ENCODE data around the gene SMURF1.

The SMURF1 gene

DNA sequence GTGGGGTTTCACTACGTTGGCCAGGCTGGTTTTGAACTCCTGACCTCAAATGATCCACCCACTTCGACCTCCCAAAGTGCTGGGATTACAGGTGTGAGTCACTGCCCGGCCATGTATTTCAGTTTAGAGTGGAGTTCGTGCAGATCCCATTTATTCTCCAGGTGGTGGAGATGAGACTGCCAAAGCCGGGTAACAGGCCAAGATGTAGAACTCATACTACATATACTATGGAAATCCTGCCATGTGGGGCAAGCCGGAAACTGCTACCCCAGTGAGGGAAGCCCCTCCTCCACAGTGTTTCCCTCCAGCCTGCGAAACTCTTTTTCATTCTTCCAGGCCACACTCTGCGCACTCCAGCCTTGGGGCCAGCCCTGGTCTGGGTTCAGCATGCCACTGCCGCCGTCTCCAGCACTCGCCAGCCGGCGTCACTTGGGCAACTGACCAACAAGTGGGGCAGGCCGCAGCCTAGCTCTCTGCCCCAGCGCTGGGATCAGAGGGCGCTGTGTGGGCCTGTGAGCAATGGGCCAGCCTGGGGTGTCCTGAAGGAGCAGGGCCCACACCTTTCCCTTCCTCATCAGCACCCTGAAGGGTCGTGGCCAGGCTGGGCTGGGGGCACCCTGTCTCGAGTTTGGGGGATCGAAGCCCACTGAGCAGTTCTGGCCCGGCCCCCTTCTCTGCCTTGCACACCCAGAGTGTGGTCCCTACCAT, 143.6 kb downstream of the SMURF1 start:
- no peak overlapping the region for H3K4me3 ChIP-seq (replicated peaks; ENCODE audit: low read depth, low read length)
- TF ChIP-seq, protein P1, sequence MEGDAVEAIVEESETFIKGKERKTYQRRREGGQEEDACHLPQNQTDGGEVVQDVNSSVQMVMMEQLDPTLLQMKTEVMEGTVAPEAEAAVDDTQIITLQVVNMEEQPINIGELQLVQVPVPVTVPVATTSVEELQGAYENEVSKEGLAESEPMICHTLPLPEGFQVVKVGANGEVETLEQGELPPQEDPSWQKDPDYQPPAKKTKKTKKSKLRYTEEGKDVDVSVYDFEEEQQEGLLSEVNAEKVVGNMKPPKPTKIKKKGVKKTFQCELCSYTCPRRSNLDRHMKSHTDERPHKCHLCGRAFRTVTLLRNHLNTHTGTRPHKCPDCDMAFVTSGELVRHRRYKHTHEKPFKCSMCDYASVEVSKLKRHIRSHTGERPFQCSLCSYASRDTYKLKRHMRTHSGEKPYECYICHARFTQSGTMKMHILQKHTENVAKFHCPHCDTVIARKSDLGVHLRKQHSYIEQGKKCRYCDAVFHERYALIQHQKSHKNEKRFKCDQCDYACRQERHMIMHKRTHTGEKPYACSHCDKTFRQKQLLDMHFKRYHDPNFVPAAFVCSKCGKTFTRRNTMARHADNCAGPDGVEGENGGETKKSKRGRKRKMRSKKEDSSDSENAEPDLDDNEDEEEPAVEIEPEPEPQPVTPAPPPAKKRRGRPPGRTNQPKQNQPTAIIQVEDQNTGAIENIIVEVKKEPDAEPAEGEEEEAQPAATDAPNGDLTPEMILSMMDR (IDR thresholded peaks at IDR 0.05; ENCODE audit: low read depth, low read length, missing control alignments): no peak
- no peak for DNase-seq (ENCODE audit: extremely low read depth, low read depth)

DNA sequence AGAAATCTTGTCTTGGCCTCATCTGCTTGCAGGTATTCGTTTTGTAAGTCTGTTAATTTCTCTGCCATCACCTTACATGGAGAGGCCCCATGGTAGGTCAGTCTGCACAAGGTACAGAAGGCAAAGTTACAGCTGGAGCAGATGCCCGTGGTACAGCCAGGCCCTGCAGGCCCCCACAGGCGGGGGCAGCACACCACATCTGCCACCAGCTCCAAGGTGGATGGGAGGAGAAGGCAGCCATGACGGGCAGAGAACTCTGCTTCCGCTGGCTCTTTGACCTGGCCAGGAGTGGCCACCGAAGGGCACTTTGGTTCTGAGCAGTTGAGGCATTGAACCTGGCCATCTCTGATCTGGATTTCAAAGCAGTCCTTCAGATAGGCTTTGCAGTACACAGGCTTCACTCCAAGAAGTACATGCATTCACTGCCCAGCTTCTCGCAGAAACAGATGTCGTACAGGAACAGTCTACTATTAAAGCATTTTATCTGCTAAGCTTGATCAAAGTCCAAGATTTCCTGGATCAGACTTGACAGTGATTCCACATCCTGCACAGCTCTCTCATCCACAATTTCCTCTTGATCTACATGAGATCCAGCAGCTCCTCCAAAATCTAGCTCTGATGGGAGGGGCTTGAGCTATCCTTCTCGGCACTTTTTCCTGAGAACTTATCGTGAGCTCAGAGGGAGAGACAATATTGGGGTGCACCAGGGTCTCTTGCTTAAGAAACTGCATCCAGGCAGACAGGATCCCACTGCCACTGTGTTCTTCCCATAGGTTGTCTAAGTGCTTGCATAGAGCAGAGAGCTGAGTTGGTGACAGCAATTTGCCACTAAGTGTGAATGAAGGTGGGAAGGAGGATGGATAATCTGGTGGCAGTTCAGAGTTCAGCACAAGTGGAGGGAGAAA, 144.8 kb downstream of the SMURF1 start:
- TF ChIP-seq, protein P1 (IDR thresholded peaks at IDR 0.05; ENCODE audit: low read depth, low read length, missing control alignments): no peak
- no peak for DNase-seq (ENCODE audit: extremely low read depth, low read depth)
- H3K4me3 ChIP-seq (replicated peaks; ENCODE audit: low read depth, low read length): no peak overlapping the region

DNA sequence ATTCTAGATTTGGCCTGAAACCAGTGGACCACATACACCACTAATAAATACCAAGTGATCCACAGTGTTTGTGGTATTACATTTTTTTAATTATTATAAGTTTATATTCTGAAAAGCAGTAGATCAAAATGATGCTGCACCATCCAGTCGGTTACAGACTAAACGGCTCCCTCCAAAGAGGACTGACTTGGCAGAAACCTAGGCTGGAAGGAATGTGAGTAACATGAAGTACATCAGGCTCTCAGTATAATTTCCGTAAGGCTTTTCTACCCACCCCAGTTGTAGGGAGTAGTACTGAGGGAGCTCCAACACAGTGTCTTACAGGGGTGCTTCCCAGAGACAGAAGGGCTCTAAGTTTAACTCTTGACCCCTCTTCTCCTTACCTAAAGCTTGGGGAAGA, 146.1 kb downstream of the SMURF1 start:
- DNase-seq (ENCODE audit: extremely low read depth, low read depth): no peak
- TF ChIP-seq, protein P1 (IDR thresholded peaks at IDR 0.05; ENCODE audit: low read depth, low read length, missing control alignments): no peak

DNA sequence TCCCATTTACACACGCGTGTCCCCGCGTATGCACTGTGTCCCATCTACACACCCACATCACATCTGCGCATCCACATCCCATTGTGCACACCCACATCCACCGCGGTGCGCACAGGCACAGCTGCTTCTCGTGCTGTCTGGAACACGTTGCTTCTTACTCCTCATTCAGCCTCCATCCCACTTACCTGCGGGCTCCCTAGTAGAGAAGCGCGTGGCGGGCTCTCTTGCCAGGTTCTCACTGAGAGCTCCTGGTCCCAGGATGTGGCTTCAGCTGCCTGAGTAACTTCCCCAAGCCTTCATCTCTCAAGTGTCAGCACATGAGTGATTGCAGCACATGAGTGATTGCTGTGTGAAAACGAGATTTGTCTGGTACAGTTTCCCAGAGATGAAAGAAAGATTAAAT, 147.8 kb downstream of the SMURF1 start:
- no peak overlapping the region for H3K4me3 ChIP-seq (replicated peaks; ENCODE audit: low read depth, low read length)
- TF ChIP-seq, protein P1 (IDR thresholded peaks at IDR 0.05; ENCODE audit: low read depth, low read length, missing control alignments): no peak
- no peak for DNase-seq (ENCODE audit: extremely low read depth, low read depth)

More for the DNA sequence above, 146.1 kb downstream of the SMURF1 start:
- no peak overlapping the region for H3K4me3 ChIP-seq (replicated peaks; ENCODE audit: low read depth, low read length)

DNA sequence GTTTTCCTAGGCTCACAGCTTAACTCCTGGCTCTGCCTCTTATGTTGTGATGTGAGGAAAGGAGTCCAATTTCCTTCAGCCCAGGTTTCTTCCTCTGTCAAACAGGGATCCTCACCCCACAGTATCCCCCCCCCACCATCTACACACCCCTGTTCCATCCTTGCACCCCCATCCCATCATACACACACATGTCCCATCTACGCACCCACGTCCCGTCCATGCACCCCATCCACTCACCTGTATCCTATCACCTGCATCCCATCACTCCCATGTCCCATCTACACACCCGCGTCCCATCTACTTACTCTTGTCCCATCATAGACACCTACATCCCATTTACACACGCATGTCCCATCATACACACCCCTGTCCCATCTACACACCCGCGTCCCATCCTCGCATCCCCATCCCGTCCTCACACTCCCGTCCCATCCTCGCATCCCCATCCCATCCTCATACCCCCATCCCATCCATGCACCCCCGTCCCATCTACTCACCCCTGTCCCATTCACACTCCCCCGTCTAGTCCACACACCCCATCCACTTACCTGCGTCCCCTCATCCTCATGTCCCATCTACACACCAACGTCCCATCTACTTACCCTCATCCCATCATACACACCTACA, 148.3 kb downstream of the SMURF1 start:
- no peak overlapping the region for H3K4me3 ChIP-seq (replicated peaks; ENCODE audit: low read depth, low read length)
- TF ChIP-seq, protein P1 (IDR thresholded peaks at IDR 0.05; ENCODE audit: low read depth, low read length, missing control alignments): no peak
- no peak for DNase-seq (ENCODE audit: extremely low read depth, low read depth)

DNA sequence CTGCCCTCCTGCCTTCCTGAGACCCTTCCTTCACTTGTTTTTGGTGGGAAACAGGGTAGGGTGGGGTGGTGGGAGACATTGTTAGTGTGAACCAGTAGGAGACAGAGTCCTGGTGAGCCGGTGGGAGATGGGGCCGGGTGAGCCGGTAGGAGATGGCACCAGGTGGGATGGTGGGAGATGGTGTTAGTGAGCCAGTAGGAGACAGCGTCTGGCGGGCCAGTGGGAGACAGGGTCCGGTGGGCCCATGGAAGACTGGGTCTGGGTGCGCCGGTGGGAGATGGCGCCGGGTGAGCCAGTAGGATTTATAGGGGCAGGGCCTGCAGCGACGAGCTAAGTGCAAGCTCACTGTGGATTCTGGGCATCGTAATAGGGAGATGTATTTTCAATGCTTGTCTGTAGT, 148.8 kb downstream of the SMURF1 start:
- no peak overlapping the region for H3K4me3 ChIP-seq (replicated peaks; ENCODE audit: low read depth, low read length)
- no peak for DNase-seq (ENCODE audit: extremely low read depth, low read depth)
- TF ChIP-seq, protein P1 (IDR thresholded peaks at IDR 0.05; ENCODE audit: low read depth, low read length, missing control alignments): no peak
